Esophagus muscularis mucosa (tissue), 4 donors: ENCODE measurements around the gene SPSB1. TPM values are rescaled to one million over a fixed set of nuclear protein-coding genes. Genes with fewer than 3 reads are reported as not detected.

Experiments
- DNase-seq: peaks from one replicate; pipeline ENCODE4 v3.0.0-alpha.2; 2017; ENCODE audit errors: extremely low spot score
- H3K27ac ChIP-seq, 4 donors: fragments of 200-600 bp; sonication (generic); replicated peaks in 1 of 4; 1 replicate in 3 of 4; 2 replicates in 1 of 4; pipeline ENCODE4 v1.5.1; 2016 to 2019; ENCODE audit warnings: mild to moderate bottlenecking in 1 of 4
- H3K27me3 ChIP-seq, 4 donors: fragments of 200-600 bp; sonication (generic); one replicate each; pipeline versions ENCODE4 v1.5.1 to v1.6.0; 2016 to 2019
- H3K36me3 ChIP-seq, 4 donors: fragments of 200-600 bp; sonication (generic); one replicate each; pipeline ENCODE4 v1.5.1; 2016 to 2019
- H3K4me1 ChIP-seq, 4 donors: fragments of 200-600 bp; sonication (generic); one replicate each; pipeline ENCODE4 v1.5.1; 2016 to 2019
- H3K4me3 ChIP-seq, 4 donors: fragments of 200-600 bp; sonication (generic); 1 replicate in 2 of 4; 2 replicates in 2 of 4; pipeline ENCODE4 v1.5.1; 2016 to 2019; ENCODE audit warnings: mild to moderate bottlenecking in 4 of 4, moderate library complexity in 1 of 4
- H3K9me3 ChIP-seq, 4 donors: fragments of 200-600 bp; sonication (generic); 1 replicate in 3 of 4; 2 replicates in 1 of 4; pipeline ENCODE4 v1.5.1; 2016 to 2019
- EP300 ChIP-seq: sonication (generic); formaldehyde crosslinking; IDR thresholded peaks from one replicate; pipeline ENCODE4 v1.6.1; 2017; ENCODE audit warnings: antibody characterized with exemption
- POLR2A ChIP-seq: fragments of 450-650 bp; IDR thresholded peaks from one replicate; pipeline ENCODE4 v1.6.1; 2017; ENCODE audit warnings: antibody characterized with exemption, moderate library complexity, mild to moderate bottlenecking, low read depth
- POLR2AphosphoS5 ChIP-seq, 2 donors: sonication (generic); formaldehyde crosslinking; IDR thresholded peaks; one replicate each; pipeline ENCODE4 v1.6.1; 2017; ENCODE audit warnings: antibody characterized with exemption in 2 of 2
- WGBS: methylation state at CpG from one replicate; pipeline ENCODE4 v1.1.5; 2018; 5-methylcytosine and 5-hydroxymethylcytosine counted together
- intact Hi-C: fragments of 100-400 bp; cut with DNase I; formaldehyde crosslinking; loops from one replicate; pipeline ENCODE4 v1.15.1; 2023
- total RNA-seq, 4 donors: library from RNA; depleted of rRNA; stranded (reverse); fragments of >200 nt; gene quantifications; one replicate each; pipeline versions ENCODE4 v1.1.0 to v1.2.1, GENCODE V29; 2016
- TF ChIP-seq, protein P1 (sequence below), 3 experiments: fragments of 200-600 bp in 2 of 3; fragments of 450-650 bp in 1 of 3; sonication (generic) in 2 of 3; IDR thresholded peaks; one replicate each; pipeline ENCODE4 v1.5.1; 2017 to 2019; ENCODE audit warnings: antibody characterized with exemption in 3 of 3, mild to moderate bottlenecking in 2 of 3, moderate library complexity in 1 of 3

The SPSB1 gene
- total RNA-seq, 4 donors from 2014 or later = 61.0 to 104 (median 97.4) TPM

DNA sequence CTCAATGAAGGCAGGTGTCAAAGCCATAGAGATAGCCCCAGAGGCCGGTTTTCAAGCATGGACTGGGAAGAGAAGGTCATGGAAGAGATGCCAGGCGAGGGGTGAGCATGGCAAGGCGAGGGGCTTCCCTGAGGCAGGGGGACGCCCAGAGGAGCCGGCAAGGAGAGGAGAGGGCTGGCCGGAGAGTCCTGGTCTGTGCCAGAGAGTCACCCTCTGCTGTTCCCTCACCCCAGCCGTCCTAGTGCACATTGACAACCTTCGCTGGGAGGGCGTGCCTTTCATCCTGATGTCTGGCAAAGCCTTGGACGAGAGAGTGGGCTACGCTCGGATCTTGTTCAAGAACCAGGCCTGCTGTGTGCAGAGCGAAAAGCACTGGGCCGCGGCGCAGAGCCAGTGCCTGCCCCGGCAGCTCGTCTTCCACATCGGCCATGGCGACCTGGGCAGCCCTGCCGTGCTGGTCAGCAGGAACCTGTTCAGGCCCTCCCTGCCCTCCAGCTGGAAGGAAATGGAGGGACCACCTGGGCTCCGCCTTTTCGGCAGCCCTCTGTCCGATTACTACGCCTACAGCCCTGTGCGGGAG, 29.3 kb upstream of the SPSB1 start:
- intact Hi-C loops = no loop called here
- H3K4me3 ChIP-seq = no peak overlapping the region
- no peak for DNase-seq
- H3K4me1 ChIP-seq = peaks cover 10 to 29% (median 22%) of the 10 kb centered on the region in 4 donors
- peaks cover 30 to 59% (median 54%) of the 10 kb centered on the region in 4 donors for H3K36me3 ChIP-seq
- 87% methylated on average over 9 of the region's 26 CpGs for WGBS
- no peak overlapping the region for H3K27ac ChIP-seq
- TF ChIP-seq, protein P1, sequence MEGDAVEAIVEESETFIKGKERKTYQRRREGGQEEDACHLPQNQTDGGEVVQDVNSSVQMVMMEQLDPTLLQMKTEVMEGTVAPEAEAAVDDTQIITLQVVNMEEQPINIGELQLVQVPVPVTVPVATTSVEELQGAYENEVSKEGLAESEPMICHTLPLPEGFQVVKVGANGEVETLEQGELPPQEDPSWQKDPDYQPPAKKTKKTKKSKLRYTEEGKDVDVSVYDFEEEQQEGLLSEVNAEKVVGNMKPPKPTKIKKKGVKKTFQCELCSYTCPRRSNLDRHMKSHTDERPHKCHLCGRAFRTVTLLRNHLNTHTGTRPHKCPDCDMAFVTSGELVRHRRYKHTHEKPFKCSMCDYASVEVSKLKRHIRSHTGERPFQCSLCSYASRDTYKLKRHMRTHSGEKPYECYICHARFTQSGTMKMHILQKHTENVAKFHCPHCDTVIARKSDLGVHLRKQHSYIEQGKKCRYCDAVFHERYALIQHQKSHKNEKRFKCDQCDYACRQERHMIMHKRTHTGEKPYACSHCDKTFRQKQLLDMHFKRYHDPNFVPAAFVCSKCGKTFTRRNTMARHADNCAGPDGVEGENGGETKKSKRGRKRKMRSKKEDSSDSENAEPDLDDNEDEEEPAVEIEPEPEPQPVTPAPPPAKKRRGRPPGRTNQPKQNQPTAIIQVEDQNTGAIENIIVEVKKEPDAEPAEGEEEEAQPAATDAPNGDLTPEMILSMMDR (IDR thresholded peaks at IDR 0.05) = no peak
- TF ChIP-seq EP300 (no peak), POLR2AphosphoS5 (IDR thresholded peaks at IDR 0.05) (no peak), POLR2A (no peak)
- no peaks in the 10 kb centered on the region for H3K27me3 ChIP-seq
- H3K9me3 ChIP-seq = no peaks in the 10 kb centered on the region

DNA sequence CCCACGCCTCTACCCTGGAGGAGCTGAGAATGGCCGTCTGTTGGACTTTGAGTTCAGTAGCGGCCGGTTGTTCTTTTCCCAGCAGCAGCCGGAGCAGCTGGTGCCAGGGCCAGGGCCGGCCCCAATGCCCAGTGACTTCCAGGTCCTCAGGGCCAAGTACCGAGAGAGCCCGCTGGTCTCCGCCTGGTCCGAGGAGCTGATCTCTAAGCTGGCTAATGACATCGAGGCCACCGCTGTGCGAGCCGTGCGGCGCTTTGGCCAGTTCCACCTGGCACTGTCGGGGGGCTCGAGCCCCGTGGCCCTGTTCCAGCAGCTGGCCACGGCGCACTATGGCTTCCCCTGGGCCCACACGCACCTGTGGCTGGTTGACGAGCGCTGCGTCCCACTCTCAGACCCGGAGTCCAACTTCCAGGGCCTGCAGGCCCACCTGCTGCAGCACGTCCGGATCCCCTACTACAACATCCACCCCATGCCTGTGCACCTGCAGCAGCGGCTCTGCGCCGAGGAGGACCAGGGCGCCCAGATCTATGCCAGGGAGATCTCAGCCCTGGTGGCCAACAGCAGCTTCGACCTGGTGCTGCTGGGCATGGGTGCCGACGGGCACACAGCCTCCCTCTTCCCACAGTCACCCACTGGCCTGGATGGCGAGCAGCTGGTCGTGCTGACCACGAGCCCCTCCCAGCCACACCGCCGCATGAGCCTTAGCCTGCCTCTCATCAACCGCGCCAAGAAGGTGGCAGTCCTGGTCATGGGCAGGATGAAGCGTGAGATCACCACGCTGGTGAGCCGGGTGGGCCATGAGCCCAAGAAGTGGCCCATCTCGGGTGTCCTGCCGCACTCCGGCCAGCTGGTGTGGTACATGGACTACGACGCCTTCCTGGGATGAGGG, 28.5 kb upstream of the SPSB1 start:
- DNase-seq = no peak
- Histone ChIP-seq H3K27ac (no peak overlapping the region), H3K4me3 (no peak overlapping the region), H3K9me3 (no peaks in the 10 kb centered on the region), H3K4me1 (peaks cover 10 to 29% (median 22%) of the 10 kb centered on the region in 4 donors), H3K27me3 (no peaks in the 10 kb centered on the region), H3K36me3 (peaks cover 30 to 64% (median 59%) of the 10 kb centered on the region in 4 donors)
- TF ChIP-seq POLR2AphosphoS5 (IDR thresholded peaks at IDR 0.05) = no peak
- no peak for TF ChIP-seq POLR2A
- TF ChIP-seq EP300 = no peak
- TF ChIP-seq, protein P1 (IDR thresholded peaks at IDR 0.05) = no peak
- WGBS = 96% methylated on average over 18 of the region's 50 CpGs
- intact Hi-C loops = no loop called here

DNA sequence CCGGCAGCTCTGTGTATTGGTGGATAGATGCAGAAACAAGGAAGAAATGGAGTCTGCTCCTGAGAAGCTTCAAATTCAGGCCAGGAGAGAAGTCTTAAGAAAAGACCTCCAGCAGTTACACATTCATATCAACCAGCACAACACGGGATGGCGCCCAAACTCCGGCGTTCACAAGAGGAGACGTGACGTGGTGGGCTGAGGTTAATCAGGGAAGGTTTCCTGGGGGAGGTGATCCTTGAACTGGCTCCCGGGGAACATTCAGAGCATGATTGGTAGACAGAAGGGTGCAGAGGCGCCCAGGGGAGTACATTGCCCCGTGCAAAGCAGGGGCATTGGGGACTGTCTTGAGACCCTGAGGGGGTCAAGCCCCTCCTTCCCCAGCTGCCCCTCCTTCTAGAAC, 27.7 kb upstream of the SPSB1 start:
- TF ChIP-seq POLR2AphosphoS5 (IDR thresholded peaks at IDR 0.05) = no peak
- TF ChIP-seq, protein P1 (IDR thresholded peaks at IDR 0.05) = no peak
- no peak for TF ChIP-seq EP300
- TF ChIP-seq POLR2A = no peak
- no peak for DNase-seq

DNA sequence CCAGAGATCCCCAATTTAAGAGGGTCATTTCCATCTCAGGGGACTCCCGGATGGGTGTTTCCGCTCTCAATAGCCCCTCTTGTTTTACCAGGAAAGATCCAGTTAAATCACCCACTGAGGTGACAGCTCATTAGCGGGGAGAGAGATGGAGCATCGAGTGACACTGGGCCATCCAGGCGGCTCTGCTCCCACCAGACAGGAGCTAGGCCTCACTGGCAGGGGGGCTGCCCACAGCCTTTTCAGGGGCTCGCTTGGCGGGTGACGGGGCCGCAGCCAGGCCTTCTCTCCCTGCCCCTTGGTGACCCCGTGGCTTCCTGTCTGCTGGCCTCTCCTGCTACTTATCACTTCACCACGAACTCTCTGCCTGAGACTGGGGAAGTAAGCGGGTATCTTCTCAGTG, 26.7 kb upstream of the SPSB1 start:
- H3K9me3 ChIP-seq = no peaks in the 10 kb centered on the region
- no peaks in the 10 kb centered on the region for H3K27me3 ChIP-seq
- intact Hi-C loops = no loop called here
- TF ChIP-seq, protein P1 (IDR thresholded peaks at IDR 0.05) = no peak
- TF ChIP-seq POLR2AphosphoS5 (IDR thresholded peaks at IDR 0.05) = no peak
- no peak for TF ChIP-seq EP300
- no peak for TF ChIP-seq POLR2A
- peaks cover 30 to 69% (median 61%) of the 10 kb centered on the region in 4 donors for H3K36me3 ChIP-seq
- no peak overlapping the region for H3K4me3 ChIP-seq
- DNase-seq = no peak
- peak overlapping the region; percentile 55 to 78 (median 65) for H3K27ac ChIP-seq
- 92% methylated on average over 9 of the region's 12 CpGs for WGBS
- H3K4me1 ChIP-seq = peaks cover 23 to 32% (median 30%) of the 10 kb centered on the region in 4 donors

More for the DNA sequence above, 27.7 kb upstream of the SPSB1 start:
- no peaks in the 10 kb centered on the region for H3K9me3 ChIP-seq
- no peak overlapping the region for H3K27ac ChIP-seq
- H3K36me3 ChIP-seq = peaks cover 30 to 72% (median 63%) of the 10 kb centered on the region in 4 donors
- H3K4me3 ChIP-seq = no peak overlapping the region
- peaks cover 14 to 30% (median 23%) of the 10 kb centered on the region in 4 donors for H3K4me1 ChIP-seq
- 92% methylated on average over 10 of the region's 10 CpGs for WGBS
- intact Hi-C loops = no loop called here
- no peaks in the 10 kb centered on the region for H3K27me3 ChIP-seq
